Hepatocyte (in vitro differentiated cells): ENCODE results near the gene ACSL3. TPM values are rescaled to one million over a fixed set of nuclear protein-coding genes. Genes with fewer than 3 reads are reported as not detected.
"Not testable (repeated sequence)": the region's sequence is repeated elsewhere in the genome, so short reads cannot be mapped to it uniquely, and the experiment has no call there.

ENCODE experiments used
- DNase-seq: peaks from one replicate; pipeline ENCODE4 v3.0.0-alpha.2; 2016; ENCODE audit warnings: low spot score
- H2AFZ ChIP-seq: fragments of 200-600 bp; sonication (generic); 2 replicates; pipeline ENCODE4 v1.6.0; 2016; ENCODE audit warnings: antibody characterized with exemption, mild to moderate bottlenecking
- H3K27ac ChIP-seq: fragments of 200-600 bp; sonication (generic); 2 replicates; pipeline ENCODE4 v1.5.1; 2016; ENCODE audit warnings: mild to moderate bottlenecking
- H3K27me3 ChIP-seq: fragments of 200-600 bp; sonication (generic); 2 replicates; pipeline ENCODE4 v1.6.1; 2016
- H3K36me3 ChIP-seq: fragments of 200-600 bp; sonication (generic); replicated peaks from 2 replicates; pipeline ENCODE4 v1.5.1; 2016; ENCODE audit warnings: low read depth; ENCODE audit not compliant: insufficient read depth
- H3K4me1 ChIP-seq: fragments of 200-600 bp; sonication (generic); 2 replicates; pipeline ENCODE4 v1.5.1; 2016; ENCODE audit warnings: mild to moderate bottlenecking, moderate library complexity; ENCODE audit not compliant: insufficient read depth
- H3K4me2 ChIP-seq: fragments of 200-600 bp; sonication (generic); 2 replicates; pipeline ENCODE4 v1.6.0; 2016
- H3K4me3 ChIP-seq: fragments of 200-600 bp; sonication (generic); 2 replicates; pipeline ENCODE4 v1.5.1; 2016; ENCODE audit warnings: mild to moderate bottlenecking
- H3K79me2 ChIP-seq: fragments of 200-600 bp; sonication (generic); 2 replicates; pipeline ENCODE4 v1.6.0; 2017; ENCODE audit warnings: mild to moderate bottlenecking
- H3K9me2 ChIP-seq: fragments of 200-600 bp; sonication (generic); replicated peaks from 2 replicates; pipeline ENCODE4 v1.6.0; 2017; ENCODE audit warnings: mild to moderate bottlenecking; ENCODE audit not compliant: insufficient read depth
- H3K9me3 ChIP-seq: fragments of 200-600 bp; sonication (generic); 2 replicates; pipeline ENCODE4 v1.5.1; 2016; ENCODE audit warnings: low read depth, mild to moderate bottlenecking
- H4K20me1 ChIP-seq: fragments of 200-600 bp; sonication (generic); 2 replicates; pipeline ENCODE4 v1.6.0; 2016; ENCODE audit warnings: mild to moderate bottlenecking; ENCODE audit not compliant: insufficient read depth, poor library complexity, severe bottlenecking
- EZH2 ChIP-seq: fragments of 200-600 bp; sonication (generic); IDR thresholded peaks from 2 replicates; pipeline ENCODE4 v1.6.1; 2016; ENCODE audit warnings: antibody characterized with exemption, mild to moderate bottlenecking, borderline replicate concordance
- EZH2phosphoT487 ChIP-seq: fragments of 200-600 bp; sonication (generic); IDR thresholded peaks from one replicate; pipeline ENCODE4 v1.6.1; 2018; ENCODE audit warnings: antibody characterized with exemption, mild to moderate bottlenecking, low read depth, moderate library complexity; ENCODE audit not compliant: unreplicated experiment, severe bottlenecking
- WGBS: methylation state at CpG from one replicate; pipeline ENCODE4 v1.1.6; 2016; ENCODE audit warnings: low lambda C conversion rate; ENCODE audit errors: missing lambda C conversion rate; 5-methylcytosine and 5-hydroxymethylcytosine counted together
- polyA plus RNA-seq: library from polyadenylated mRNA; unstranded; fragments of >200 nt; fragmentation: Nextera tagmentation; extraction: Ambion mirVana; gene quantifications from 2 replicates; pipeline ENCODE4 v1.2.1, GENCODE V29; 2016
- total RNA-seq: library from RNA; depleted of rRNA; stranded (reverse); fragments of >200 nt; gene quantifications from 2 replicates; pipeline ENCODE4 v1.2.3, GENCODE V29; 2014
- TF ChIP-seq, protein P1 (sequence below): fragments of 200-600 bp; sonication (generic); IDR thresholded peaks from 2 replicates; pipeline ENCODE4 v1.5.1; 2016; ENCODE audit warnings: antibody characterized with exemption, mild to moderate bottlenecking; ENCODE audit not compliant: poor library complexity

ACSL3 gene
- total and polyA plus RNA-seq, 2 experiments from 2014 or later: 82.1 to 133 TPM

DNA sequence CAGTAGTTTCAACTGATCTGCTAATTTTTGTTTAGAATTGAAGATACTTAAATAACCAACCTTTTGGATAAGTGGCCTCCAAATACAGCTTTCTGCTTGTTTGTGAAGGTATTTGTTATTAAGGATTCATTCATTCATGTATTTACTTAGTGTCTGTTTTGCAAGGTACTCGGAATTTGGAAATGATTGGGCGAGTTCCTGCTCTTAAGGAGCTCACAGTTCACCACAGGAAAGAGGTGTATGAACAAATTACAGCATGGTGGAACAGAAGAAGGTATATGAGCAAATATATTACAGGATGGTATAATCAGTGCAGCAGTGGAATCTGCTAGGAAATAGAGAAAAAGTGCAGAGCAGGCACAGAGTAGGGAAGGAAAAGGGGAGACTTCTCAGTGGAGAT lies 4.5 kb downstream of the ACSL3 start:
- Histone ChIP-seq H2AFZ (no peak overlapping the region), H3K9me3 (no peaks in the 10 kb centered on the region), H3K9me2 (no peaks in the 10 kb centered on the region), H3K79me2 (peaks cover 94% of the 10 kb centered on the region), H4K20me1 (peaks cover 89% of the 10 kb centered on the region), H3K4me3 (no peak overlapping the region), H3K4me2 (no peak overlapping the region), H3K36me3 (no peaks in the 10 kb centered on the region), H3K27me3 (no peaks in the 10 kb centered on the region), H3K4me1 (peaks cover 31% of the 10 kb centered on the region), H3K27ac (no peak overlapping the region)
- no peak for TF ChIP-seq EZH2
- no peak for TF ChIP-seq EZH2phosphoT487
- TF ChIP-seq, protein P1, sequence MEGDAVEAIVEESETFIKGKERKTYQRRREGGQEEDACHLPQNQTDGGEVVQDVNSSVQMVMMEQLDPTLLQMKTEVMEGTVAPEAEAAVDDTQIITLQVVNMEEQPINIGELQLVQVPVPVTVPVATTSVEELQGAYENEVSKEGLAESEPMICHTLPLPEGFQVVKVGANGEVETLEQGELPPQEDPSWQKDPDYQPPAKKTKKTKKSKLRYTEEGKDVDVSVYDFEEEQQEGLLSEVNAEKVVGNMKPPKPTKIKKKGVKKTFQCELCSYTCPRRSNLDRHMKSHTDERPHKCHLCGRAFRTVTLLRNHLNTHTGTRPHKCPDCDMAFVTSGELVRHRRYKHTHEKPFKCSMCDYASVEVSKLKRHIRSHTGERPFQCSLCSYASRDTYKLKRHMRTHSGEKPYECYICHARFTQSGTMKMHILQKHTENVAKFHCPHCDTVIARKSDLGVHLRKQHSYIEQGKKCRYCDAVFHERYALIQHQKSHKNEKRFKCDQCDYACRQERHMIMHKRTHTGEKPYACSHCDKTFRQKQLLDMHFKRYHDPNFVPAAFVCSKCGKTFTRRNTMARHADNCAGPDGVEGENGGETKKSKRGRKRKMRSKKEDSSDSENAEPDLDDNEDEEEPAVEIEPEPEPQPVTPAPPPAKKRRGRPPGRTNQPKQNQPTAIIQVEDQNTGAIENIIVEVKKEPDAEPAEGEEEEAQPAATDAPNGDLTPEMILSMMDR: no peak
- no peak for DNase-seq
- 84% methylated on average over 2 of the region's 2 CpGs for WGBS

DNA sequence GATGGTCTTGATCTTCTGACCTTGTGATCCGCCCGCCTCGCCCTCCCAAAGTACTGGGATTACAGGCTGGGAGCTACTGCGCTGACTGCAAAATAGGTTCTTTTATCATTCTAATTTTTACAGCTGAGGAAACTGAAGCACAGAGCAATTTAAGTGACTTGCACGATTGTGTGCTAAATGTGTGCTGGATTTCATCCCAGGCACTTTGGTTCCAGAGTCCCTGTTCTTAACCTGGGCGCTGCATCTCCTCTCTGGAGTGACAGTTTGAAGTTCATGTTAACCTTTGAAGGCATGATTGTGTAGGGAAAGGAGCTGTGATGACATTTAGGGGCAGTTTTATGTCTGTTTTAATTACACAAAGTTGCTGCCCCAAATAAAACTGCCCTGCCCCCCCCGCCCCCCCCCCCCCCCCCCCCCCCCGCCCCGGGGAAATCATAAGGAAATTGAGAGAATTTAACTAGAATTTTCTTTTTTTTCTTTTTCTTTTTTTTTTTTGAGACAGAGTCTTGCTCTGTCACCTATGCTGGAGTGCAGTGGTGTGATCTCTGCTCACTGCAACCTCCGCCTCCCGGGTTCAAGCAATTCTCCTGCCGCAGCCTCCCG lies 5.6 kb downstream of the ACSL3 start:
- WGBS: 83% methylated on average over 13 of the region's 13 CpGs
- Histone ChIP-seq H3K79me2 (peaks cover 100% of the 10 kb centered on the region), H3K9me3 (no peaks in the 10 kb centered on the region), H4K20me1 (peaks cover 100% of the 10 kb centered on the region), H3K4me3 (no peak overlapping the region), H3K36me3 (no peaks in the 10 kb centered on the region), H3K4me2 (no peak overlapping the region), H2AFZ (no peak overlapping the region), H3K9me2 (no peaks in the 10 kb centered on the region), H3K4me1 (peaks cover 38% of the 10 kb centered on the region), H3K27me3 (no peaks in the 10 kb centered on the region), H3K27ac (no peak overlapping the region)
- DNase-seq: no peak
- no peak for TF ChIP-seq EZH2
- TF ChIP-seq, protein P1: no peak
- TF ChIP-seq EZH2phosphoT487: no peak

DNA sequence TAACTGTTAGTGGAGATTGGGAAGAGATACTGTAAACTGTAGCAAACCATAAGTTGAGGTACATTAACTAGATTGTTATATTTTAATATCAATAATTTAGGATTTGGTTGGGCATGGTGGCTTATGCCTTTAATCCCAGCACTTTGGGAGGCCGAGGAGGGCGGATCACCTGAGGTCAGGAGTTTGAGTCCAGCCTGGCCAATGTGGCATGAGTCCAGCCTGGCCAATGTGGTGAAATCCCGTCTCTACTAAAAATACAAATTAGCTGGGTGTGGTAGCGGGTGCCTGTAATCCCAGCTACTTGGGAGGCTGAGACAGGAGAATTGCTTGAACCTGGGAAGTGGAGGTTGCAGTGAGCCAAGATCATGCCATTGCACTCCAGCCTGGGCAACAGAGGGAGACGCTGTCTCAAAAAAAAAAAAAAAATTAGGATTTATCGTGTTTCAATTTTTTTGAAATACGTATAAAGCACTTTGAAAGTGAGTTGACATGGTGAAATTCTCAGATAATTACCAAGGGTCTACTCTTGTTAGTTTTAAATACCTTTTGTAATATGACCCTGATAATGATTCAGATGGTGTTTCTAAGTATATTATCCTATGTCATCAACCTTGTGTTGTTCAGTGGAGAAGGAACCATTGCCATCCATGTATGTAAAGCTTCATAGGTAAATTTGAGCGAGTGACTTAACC lies 7.9 kb downstream of the ACSL3 start:
- H3K27me3 ChIP-seq, H3K27ac ChIP-seq, DNase-seq, H3K4me2 ChIP-seq, H3K36me3 ChIP-seq, H3K9me3 ChIP-seq, H3K4me3 ChIP-seq, H3K9me2 ChIP-seq, H2AFZ ChIP-seq: not testable (repeated sequence)
- Histone ChIP-seq H3K79me2 (peaks cover 100% of the 10 kb centered on the region), H3K4me1 (peaks cover 26% of the 10 kb centered on the region), H4K20me1 (peaks cover 100% of the 10 kb centered on the region)
- 95% methylated on average over 8 of the region's 8 CpGs for WGBS

DNA sequence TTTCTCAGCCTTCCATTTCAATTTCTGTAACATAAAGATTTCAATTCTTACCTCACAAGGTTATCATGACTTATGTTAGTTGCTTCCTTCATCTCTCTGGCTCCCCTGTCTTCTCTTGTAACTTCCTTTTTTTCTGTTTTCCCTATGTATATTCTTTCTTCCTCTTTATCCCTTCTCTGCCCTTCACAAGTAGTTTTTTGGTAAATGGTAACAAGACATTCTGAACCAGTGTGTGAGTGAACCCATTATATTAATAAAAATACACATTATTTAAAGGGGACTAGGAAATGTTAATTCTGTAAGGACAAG lies 8.4 kb downstream of the ACSL3 start:
- H3K79me2 ChIP-seq: peaks cover 100% of the 10 kb centered on the region
- no peak overlapping the region for H3K27ac ChIP-seq
- no peaks in the 10 kb centered on the region for H3K9me3 ChIP-seq
- no peaks in the 10 kb centered on the region for H3K9me2 ChIP-seq
- H4K20me1 ChIP-seq: peaks cover 100% of the 10 kb centered on the region
- H3K27me3 ChIP-seq: no peaks in the 10 kb centered on the region
- H3K4me2 ChIP-seq: no peak overlapping the region
- TF ChIP-seq EZH2: no peak
- no peak for TF ChIP-seq EZH2phosphoT487
- TF ChIP-seq, protein P1: no peak
- no peak for DNase-seq
- H3K4me1 ChIP-seq: peaks cover 21% of the 10 kb centered on the region
- H2AFZ ChIP-seq: no peak overlapping the region
- no peaks in the 10 kb centered on the region for H3K36me3 ChIP-seq
- no peak overlapping the region for H3K4me3 ChIP-seq
